HG03060 (cell line): ENCODE data around the gene DHODH.
"Not testable (repeated sequence)": the region's sequence is repeated elsewhere in the genome, so short reads cannot be mapped to it uniquely, and the experiment has no call there.

Experiments used
- ATAC-seq: cut with Tn5 transposase; IDR thresholded peaks from one replicate; pipeline ENCODE4 v1.9.1; 2021; ENCODE audit warnings: low read depth, moderate number of reproducible peaks; ENCODE audit not compliant: unreplicated experiment

Gene DHODH

DNA sequence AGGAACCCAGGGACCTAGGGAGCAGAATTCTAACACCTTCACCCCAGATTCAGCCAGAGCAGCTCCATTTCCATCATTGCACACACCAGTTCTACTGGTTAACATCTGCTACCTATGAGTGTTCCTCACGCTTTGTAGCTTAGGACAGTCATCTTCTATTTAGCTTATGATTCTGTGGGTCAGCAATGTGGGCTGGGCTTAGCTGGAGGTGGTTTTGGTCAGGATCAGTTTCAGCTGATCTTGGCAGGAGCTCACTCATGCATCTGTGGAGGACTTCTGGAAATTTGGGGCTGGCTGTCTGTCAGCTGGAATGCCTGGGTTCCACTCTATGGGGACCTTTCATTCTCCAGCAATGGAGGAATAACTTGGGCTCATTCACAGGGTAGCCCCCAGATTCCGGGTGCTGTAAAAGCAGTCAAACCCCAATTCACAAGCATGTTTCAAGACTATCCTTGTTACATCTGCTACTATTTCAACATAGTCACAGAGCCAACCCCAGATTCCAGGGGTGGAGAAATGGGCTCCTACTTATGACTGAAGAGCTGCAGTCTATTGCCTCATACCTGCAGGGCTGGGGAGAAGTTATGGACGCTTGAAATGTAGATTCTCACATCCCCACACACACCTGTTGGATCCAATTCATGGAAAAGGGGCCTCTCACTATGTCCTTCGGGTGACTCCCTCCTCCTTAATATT is 42.4 kb downstream of the DHODH start:
- ATAC-seq, result no peak

DNA sequence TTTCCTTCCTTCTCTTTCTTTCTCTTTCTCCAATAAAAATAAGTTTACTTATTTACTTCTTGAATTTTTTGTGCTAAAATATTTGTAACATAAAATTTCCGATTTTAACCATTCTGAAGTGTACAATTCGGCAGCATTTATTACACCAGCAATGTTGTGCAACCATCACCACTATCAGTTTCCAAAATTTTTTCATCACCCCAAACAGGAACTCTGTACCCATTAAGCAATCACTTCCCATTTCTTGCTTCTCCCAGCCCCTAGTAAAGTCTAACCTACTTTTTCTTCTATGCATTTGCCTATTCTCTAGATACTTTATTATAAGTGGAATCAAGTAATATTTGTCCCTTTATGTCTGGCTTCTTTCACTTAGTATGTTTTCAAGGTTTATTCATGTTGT is 43.3 kb downstream of the DHODH start:
- no peak for ATAC-seq

DNA sequence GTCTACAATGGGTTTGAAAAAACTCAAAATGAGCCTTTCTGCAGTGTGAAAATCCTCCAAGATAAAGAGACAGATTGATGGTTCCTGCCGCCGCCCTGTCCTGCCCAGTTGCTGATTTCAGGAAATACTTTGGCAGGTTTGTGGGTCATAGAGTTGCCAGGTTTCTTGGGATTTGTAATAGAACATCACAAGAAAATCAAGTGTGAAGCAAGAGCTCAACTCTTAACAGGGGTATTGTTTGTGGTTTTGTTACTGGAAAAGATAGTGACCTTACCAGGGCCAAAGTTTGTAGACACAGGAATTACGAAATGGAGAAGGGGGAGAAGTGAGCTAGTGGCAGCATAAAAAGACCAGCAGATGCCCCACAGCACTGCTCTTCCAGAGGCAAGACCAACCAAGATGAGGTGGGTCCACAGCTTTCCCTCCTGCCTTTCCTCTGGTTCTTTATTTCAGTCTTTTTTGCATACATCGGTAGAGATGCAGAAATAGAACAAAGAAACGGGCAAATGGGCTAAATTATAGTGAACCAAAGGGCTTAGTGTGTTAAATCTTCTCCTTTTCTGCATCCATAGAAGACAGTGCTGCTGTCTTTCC is 45.8 kb downstream of the DHODH start, which contains the start of gene HP:
Gene HP (plus strand): TSS at position 252 of the 594 bp plus-strand sequence. CDS start 148 bp downstream, at position 400.
- not testable (repeated sequence) for ATAC-seq

DNA sequence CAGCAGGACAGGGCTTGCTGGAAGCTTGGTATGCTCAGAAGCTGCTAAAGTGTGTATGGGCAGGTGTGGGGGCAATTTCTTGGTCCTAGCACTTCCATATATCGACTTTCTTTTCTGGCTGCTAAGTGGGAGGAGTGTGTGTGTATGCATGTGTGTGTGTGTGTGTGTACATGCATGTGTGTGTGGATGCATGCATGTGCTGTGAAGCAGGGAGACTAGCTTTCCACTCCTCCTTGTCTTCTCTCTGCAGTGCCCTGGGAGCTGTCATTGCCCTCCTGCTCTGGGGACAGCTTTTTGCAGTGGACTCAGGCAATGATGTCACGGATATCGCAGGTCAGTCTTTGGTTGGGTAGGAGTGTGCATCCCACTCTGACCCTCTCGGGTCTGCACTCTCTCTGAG is 47.4 kb downstream of the DHODH start:
- no peak for ATAC-seq

DNA sequence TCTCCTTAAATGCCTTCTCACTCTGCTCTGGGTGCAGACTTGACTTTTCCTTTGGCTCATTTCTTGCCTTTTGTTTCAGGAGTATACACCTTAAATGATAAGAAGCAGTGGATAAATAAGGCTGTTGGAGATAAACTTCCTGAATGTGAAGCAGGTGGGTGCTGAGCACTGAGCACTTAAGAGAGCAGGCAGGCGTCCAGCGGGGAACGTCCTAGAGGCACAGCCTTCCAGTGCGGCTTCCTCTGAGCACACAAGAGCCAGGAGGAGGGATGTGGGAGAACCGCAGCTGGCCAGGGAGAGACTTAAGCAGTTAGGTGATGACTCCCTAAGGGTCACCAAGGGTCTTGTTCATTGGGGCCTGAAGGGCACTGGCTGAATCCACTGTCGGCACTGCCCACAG is 48.8 kb downstream of the DHODH start:
- ATAC-seq, result not testable (repeated sequence)

DNA sequence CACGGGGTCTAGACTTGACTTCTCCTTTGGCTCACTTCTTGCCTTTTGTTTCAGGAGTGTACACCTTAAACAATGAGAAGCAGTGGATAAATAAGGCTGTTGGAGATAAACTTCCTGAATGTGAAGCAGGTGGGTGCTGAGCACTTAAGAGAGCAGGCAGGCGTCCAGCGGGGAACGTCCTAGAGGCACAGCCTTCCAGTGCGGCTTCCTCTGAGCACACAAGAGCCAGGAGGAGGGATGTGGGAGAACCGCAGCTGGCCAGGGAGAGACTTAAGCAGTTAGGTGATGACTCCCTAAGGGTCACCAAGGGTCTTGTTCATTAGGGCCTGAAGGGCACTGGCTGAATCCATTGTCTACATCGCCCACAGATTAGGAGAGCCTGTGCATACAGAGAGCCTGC is 50.5 kb downstream of the DHODH start:
- ATAC-seq, result not testable (repeated sequence)

DNA sequence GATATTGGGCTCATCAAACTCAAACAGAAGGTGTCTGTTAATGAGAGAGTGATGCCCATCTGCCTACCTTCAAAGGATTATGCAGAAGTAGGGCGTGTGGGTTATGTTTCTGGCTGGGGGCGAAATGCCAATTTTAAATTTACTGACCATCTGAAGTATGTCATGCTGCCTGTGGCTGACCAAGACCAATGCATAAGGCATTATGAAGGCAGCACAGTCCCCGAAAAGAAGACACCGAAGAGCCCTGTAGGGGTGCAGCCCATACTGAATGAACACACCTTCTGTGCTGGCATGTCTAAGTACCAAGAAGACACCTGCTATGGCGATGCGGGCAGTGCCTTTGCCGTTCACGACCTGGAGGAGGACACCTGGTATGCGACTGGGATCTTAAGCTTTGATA is 51.9 kb downstream of the DHODH start:
- no peak for ATAC-seq

DNA sequence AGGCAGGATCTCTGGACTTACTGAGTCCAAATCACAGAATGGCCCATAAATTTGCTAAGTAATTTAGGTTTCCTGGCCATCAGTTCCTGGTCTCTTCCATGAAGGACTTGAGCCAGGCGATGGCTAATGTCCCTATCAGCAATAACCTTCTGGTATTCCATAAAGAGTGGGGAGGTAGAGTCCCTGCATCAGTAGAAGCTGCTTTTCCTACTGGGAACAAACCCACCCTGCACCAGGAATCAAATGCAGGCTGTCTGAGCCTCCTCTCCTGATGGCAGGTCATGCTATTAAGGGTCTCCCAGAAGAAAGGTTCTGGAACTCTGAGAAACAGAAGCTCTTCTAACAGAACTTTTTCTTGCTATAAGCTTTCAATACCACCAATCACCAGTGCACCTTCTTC is 53.0 kb downstream of the DHODH start:
- no peak for ATAC-seq

DNA sequence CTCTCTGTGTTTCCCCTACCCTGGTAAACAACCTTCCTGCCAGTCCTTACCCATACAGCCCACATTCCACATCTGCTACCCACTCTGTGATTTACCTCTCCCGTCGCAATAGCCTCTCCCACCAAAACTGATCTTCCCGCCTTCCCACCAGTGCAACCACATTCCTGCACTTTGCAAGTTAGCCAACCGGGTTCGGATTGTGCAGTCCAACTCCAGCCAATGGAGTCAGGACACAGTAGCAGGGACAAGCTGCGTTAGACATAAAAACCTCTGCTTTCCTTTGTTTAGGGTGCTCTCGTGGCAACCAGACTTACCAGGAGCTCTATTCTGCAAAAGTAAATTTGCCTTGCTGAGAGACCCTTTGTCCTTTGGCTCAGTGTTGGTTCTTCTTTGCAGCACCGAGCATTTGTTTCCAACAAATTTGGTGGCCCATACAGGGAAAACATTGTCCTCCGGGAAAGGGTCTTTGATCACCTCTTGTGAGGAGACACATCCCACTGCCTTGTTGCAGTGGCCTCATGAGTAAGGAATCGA is 55.9 kb downstream of the DHODH start:
- ATAC-seq, result no peak

DNA sequence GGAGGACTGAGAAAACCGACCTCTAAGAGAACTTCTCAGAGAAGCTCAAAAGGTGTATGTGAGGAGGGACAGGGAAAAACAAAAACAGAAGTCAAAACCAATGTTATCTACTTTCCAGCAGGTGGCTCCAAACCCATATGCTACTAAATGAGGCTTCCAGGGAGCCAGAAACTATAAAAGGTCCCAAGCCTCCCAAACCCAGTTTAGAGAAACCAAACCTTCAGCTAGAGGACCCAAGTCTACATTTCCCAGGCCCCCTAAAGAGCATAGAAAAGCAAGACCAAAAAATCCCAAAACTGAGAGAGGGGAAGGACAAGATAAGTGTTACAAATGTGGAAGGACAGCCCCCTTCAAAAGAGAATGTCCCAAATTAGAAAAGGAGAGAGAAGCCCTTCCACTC is 58.2 kb downstream of the DHODH start:
- ATAC-seq, result no peak

DNA sequence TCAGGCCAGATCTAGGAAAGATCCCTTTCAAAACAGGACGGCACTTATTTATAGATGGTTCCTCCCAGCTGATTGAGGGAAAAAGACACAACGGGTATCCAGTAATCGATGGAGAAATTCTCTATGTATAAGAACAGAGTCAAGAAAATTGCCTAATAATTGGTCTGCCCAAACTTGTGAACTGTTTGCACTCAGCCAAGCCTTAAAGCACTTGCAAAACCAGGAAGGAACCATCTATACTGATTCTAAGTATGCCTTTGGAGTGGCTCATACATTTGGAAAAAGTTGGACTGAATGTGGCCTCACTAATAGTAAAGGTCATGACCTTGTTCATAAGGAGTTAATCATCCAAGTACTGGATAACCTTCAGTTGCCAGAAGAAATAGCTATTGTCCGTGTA is 60.4 kb downstream of the DHODH start:
- no peak for ATAC-seq

DNA sequence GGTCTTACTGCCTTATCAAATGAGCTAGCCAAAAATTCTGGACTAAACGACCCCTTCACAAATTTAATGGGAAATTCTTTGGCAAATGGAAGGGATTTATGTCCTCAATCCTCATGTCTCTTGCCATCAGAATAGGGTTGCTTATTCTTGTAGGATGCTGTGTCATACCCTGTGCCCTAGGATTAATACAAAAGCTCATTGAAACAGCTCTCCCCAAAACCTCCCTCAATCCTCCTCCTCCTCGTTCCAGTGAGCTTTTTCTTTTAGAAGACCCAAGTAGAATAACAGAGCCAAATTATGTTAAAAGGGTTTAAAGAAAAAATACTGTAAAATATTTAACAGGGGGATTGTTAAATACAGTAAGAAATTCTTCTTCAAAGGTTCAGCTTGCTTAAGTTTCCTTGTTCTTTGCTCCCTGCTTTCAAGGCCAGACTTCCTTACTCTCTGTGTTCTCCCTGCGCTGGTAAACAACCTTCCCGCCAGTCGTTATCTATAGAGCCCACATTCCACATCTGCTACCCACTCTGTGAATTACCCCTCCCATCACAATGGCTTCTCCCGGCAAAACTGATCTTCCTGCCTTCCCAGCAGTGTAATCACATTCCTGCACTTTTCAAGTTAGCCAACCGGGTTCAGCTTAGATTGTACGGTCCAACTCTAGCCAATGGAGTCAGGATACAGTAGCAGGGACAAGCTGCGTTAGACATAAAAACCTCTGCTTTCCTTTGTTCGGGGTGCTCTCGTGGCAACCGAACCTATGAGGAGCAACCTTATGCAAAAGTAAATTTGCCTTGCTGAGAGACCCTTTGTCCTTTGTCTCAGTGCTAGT is 64.2 kb downstream of the DHODH start:
- no peak for ATAC-seq

DNA sequence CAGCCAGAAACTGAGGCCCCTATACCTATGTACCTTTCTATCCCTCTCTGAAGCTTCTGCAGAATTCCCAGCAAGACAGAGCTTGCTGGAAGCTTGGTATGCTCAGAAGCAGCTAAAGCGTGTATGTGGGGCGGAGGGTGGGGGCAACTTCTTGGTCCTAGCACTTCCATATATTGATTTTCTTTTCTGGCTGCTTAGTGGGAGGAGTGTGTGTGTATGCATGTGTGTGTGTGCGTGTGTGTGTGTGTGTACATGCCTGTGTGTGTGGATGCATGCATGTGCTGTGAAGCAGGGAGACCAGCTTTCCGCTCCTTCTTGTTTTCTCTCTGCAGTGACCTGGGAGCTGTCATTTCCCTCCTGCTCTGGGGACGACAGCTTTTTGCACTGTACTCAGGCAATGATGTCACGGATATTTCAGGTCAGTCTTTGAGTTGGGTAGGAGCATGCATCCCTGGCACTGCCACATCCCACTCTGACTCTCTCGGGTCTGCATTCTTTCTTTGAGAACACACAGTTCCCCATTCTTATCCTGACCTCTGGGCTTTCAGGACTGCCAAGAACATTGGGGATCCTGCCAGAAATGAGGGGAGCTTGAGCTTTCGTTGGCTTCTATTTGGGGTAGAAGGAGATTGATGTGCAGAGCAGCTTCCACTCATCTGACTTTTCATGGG is 65.2 kb downstream of the DHODH start:
- no peak for ATAC-seq

DNA sequence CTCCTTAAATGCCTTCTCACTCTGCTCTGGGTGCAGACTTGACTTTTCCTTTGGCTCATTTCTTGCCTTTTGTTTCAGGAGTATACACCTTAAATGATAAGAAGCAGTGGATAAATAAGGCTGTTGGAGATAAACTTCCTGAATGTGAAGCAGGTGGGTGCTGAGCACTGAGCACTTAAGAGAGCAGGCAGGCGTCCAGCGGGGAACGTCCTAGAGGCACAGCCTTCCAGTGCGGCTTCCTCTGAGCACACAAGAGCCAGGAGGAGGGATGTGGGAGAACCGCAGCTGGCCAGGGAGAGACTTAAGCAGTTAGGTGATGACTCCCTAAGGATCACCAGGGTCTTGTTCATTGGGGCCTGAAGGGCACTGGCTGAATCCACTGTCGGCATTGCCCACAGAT is 66.5 kb downstream of the DHODH start:
- not testable (repeated sequence) for ATAC-seq
